SIG-M5 (cell line): Measurements from ENCODE around the gene NCOA5.

Experiments used
- DNase-seq: peaks from one replicate; lab custom pipeline; 2025; lab: John Stamatoyannopoulos, UW

The NCOA5 gene

GRCh38 chr20:46037036-46037435 lies 52.7 kb downstream of the NCOA5 start:
- no peak for DNase-seq

GRCh38 chr20:46036370-46036769 lies 53.4 kb downstream of the NCOA5 start:
- DNase-seq, result no peak

DNA sequence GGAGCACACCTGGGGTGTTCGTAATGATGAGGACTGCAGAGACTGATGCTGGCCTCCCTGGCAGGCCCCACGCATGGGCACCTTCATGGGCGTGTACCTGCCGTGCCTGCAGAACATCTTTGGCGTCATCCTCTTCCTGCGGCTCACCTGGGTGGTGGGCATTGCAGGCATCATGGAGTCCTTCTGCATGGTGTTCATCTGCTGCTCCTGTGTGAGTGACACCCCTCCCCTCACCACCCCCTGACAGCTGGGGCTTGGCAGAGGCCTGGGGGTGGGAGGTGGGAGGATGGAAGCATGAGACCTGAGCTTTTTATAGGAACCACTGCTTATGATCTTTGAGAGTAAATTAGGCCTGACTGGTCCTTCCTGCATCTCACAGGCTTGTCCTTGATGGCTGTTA lies 54.0 kb downstream of the NCOA5 start:
- no peak for DNase-seq

GRCh38 chr20:46035253-46035652 lies 54.5 kb downstream of the NCOA5 start:
- DNase-seq, result no peak

- no peak for DNase-seq
Measured at GRCh38 chr20:46034039-46034438, 55.7 kb downstream of the NCOA5 start.

DNA sequence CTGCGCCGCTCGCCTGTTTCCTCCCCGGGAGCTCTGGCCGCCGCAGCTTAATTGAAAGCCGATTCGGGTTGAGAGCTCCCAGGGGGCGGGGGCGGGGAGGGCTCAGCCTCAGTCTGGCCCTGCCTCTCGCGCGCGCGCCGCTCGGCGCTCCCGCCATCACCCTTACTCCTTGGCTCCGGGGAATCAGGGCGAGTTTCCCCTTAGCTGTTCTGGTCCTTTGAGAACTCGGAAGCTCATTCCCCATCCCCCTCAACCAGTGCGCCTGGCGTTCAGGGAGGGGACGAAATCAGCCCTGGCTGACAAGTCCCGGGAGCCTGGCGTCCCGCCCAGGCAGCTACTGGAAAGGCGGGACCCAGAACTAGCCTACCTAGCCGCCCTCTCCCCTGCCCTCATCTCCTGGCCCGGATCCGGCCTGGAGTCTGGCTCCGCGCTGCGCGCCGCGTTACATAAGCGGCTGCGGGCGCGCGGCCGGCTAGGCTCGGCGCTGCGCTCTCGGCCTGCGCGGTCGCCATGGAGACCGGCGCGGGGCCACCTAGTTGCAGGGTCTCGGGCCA lies 58.0 kb downstream of the NCOA5 start:
- DNase-seq, result no peak

- no peak for DNase-seq
Measured at GRCh38 chr20:46031014-46031569, 58.7 kb downstream of the NCOA5 start.

DNA sequence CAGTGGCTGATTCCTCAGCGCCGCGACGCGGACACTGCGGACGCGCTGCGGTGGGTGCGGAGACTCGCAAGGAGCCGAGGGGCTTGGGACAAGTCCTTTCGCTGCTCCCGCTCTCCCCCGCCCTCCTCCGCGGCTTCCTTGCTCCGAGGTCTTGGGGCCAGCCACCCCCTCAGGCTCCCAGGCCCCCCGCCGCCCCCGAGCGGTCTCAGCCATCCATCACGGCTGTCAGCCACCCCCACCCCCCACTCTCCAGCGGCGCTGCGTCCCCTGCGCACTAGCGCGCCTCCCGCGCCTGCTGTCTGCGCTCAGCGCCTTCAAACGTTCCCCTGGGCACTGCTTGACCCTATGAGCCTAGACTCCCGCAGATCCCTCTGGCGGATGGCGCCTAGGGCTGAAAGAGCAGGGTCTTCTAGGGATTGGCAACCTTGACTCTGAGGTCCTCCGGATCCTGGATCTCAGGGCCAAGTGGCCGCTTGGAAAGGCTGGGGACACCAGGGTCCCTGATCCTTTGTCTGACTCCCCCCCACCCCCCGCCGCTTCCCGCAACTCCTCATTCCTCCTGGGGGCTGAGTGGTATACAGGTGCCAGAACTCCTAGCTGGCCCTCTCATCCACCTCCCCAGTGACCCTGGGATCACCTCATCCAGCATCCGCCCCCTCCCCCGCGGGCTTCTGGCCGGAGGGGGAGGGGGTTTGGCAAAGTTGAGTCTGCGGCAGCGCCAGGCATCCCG lies 59.3 kb downstream of the NCOA5 start:
- no peak for DNase-seq

- DNase-seq, result no peak
Measured at GRCh38 chr20:46028772-46029371, 60.9 kb downstream of the NCOA5 start, which contains the start of gene SLC12A5. SLC12A5 (plus strand) TSS chr20:46029215; CDS start chr20:46029345, 130 bp downstream.

DNA sequence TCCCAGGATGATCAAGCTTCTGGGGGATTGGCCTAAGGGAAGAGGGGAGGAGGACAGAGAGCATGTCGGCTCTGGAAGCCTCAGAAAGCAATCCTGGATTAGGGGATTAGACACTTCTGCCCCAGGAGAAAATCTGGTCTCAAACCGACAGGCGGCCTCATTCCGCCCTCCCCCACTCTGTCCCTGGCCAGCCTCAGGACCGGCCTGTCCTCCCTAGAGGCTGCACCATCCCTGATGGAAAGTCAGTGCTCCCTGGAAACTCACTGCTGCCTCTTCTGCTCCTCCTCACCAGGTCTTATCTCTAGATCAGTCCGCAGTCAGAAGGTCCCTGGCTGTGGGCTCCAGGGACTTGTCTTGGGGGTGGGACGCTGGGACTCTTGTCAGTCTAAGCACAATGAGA lies 61.7 kb downstream of the NCOA5 start:
- DNase-seq, result no peak

DNA sequence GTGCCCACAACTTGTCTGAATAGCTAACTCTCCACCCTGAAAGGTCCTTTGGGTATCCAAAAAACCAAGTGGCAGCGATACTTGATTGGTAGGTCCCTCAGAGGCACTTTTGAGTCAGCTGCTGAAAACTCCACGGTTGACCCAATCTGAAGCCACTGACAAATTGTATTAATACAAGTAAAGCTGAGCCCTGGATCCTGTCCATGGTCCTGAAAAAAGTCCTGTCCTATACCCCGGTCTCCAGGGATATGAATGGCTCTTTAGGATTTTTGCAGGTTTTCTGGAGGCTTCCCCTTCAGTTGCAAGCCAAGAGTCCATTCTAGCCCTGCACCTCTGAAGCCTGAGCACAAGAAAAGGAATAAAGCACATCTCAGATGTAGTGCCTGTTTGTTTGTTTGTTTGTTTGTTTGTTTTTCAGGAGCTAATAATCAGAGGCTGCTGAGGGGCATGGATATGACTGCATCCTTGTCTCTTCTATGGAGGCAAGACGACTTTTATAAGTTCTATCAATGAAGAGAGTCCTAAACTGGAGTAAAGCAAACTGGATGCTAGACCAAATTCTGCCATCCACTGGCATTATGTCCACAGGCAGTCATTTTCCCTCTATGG lies 62.4 kb downstream of the NCOA5 start:
- no peak for DNase-seq

GRCh38 chr20:46025376-46025783 lies 64.4 kb downstream of the NCOA5 start:
- no peak for DNase-seq

DNA sequence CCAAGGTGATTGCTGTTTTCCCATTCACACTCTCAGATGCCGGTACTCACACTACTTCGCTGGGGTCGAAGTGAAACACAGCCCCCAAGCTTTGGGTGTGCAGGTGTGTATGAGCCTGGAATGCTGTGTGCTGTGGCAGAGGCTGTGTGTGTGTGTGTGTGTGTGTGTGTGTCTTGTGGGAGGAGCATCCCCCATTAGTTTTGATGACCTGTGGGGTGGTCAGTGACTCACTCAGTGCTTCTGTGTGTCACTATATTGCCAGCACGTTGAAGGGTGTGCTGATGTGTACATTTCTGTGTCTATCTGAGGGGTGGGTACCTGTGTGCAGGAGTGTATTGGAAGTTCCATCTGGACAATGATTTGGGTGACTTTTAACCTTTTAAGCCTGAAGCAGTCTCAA lies 65.8 kb downstream of the NCOA5 start:
- no peak for DNase-seq

DNA sequence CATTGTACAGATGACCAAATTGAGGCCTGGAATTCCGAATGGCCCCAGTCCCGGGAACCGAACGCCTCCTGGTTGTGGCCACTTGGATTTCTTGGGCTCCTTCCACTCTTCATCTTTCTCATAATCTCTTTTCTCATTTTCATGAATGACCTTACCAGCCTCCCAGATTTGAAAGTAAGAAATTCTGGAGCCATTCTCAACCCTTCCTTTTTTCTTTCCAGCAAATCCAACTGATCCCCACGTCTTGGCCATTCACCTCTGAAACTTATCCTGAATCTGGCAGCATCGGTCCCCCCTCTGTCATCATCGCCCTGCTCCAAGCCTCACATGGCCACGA lies 66.6 kb downstream of the NCOA5 start:
- DNase-seq, result no peak

DNA sequence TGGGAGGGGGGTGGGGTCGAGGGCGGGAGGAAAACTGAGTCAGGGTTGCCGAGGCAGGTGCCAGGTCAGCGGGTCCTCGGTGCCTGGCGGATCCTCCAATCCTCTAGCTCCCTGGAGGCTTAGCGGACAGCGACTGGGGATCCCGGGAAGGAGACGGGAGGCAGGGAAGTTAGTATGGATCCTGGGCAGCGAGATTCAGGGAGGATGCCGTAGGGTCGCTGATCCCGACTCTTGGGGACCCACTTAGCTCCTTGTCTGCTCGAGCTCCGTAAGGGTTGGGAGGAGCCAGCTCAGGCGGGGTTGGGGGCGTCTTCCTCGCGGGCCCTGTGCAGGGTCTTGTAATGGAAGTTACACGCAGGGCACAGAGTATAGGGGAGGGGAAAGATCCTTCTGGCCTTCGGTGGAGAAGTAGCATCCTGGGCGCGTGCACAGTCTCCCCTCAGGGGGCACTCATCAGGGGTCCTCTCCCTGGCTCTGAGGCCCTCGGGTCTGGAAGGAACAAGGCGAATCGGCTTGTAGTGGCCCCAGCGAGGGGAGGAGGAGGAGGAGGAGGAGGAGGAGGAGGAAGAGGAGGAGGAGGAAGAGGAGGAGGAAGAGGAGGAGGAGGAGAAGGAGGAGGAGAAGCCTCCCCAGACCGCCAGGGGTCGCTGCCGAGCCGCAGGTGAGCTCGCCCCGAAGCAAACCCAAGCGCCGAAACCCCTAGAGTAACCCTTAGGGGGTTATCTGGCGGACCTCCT lies 67.2 kb downstream of the NCOA5 start:
- DNase-seq, result no peak

DNA sequence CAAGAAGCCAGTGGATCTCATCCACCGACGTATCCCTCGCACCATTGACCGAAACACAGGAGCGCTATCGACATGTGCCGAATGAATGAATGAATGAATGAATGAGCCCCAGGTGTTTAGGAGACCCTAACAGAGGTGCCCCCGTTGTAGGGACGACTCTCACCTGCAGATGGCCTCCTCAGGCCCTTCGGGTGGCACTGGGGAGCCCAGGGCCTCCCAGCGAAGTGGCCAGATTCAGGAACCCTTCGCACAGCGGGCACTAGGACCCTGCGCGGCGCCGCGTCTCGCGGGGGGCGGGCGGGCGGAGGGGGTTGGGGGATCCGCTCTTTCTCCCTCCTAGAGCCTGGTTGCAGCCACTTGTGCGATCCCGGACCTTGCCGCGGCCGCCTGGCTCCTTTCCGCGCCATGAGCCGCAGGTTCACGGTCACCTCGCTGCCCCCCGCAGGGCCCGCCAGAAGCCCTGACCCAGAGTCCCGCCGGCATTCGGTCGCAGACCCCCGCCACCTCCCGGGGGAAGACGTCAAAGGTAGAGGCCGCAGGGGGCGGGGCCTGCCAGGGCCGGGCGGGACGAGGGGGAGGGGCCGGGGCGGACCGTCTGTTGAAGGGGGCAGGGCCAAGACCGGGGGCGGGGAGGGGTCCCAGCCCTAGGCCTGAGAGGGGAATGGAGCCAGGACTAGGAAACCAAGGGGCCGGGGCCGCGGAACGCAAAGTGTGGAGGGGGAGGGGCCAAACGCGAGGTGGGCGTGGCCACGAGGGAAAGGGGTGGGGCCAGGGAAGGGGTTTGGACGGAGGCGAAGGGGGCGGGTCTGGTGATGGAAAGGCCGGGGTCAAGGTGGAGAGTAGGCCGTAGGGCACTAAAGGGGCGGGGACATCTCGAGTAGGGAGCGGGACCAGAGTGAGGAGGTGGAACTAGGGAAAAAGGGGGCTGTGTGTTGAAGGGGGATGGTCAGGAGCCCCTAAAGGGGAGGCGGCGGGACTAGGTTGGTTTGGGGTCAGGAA lies 68.1 kb downstream of the NCOA5 start:
- DNase-seq, result no peak

DNA sequence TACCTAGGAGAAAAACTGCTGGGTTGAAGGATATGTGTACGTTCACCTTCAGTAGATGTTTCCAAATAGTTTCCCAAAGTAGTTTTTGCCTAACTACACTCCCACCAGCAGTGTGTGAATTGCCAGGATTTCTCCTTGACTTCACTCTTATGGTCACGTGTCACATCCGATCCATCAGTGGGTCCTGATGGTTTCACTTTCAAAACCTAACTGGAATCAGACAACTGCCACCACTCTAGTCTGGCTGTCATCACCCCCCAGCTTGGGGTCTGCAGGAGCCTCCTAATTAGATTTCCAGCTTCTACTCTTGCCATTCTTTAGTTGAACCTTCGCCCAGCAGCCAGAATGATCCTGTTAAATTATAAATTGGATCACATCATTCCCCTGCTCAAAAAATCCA lies 69.2 kb downstream of the NCOA5 start:
- DNase-seq, result no peak

DNA sequence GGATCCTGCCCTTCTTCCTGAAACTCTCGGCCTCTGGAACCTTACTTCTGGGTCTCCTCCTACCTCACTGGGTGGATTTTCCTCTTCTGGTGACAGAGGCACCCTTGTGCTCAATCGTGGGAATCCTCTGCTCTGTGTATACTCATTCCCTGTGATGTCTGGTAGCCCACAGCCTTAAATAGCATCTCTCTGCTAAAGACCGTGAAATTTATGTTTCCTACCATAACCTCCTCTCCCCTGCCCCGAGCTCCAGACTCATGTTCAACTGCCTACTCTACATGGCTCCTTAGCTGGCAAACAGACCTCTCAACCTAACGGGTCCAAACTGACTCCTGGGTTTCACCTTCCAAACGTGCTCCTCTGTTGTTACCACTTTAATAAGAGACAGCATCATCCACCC lies 71.2 kb downstream of the NCOA5 start:
- no peak for DNase-seq

DNA sequence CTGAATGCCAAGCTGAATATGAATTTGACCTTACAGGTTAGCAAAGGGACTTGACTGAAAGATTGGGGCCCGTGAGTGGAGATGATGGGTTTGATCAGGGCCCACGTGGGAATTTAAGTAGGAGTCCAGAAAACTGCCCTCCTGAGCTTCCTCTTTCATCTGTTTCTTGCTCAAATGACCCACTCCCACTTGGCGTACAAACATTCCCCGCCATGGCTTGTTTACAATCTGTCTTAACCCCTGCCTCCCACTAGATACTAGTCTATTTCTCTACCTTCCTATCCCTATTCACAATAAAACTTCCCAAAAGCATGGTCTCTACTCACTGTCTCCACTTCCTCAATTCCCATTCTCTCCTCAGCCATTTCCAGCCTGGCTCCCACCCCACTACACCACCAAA lies 71.7 kb downstream of the NCOA5 start:
- DNase-seq, result no peak

DNA sequence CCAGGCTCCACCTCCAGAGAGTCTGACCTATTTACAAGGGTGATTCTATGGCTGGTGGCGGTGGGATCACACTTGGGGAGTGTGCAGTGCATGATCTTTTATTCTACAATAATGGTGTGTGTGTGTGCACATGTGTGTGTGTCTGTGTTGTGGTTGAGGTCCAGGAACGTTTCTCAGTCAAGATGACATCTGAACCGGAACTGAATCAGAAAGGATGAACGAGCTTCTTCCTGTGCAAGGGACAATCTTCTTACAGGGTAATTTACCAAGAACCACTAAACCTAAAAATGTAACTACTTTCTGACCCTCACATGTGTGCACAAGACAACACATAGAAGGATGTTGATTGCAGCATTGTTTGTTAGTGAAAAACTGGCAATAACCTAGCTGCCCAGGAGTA lies 72.5 kb downstream of the NCOA5 start:
- DNase-seq, result no peak
